Measurements from ENCODE around the gene GDPD5. TPM values are rescaled to one million over a fixed set of nuclear protein-coding genes. Genes with fewer than 3 reads are reported as not detected.

GDPD5 gene
- total and polyA plus RNA-seq, 2 donors (not counting 3 experiments of a cell fraction or from before 2014, with no cell fraction given), result 60.2 to 79.2 TPM

DNA sequence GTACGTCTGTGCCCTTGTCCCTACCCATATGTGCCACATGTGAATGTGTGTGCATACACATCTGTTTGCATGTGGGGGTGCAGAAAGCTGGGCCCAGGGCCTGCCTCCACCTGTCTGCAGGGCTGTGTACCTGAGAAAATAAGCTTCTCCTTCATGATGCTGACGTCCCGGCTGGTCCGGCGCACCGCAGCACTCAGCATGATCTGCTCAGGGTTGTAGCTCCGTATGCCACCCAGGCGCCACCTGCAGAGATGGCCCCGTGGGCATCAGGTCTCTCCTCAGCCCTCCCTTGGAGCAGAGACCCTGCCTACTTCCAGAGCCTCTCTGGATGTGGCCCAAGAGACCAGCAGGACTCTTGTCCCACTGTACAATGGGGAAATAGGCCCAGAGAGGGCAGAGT, 88.9 kb downstream of the GDPD5 start:
- Histone ChIP-seq H3K79me2 (ENCODE audit: control insufficient read depth, insufficient read depth, low read length) (no peaks in the 10 kb centered on the region), H3K9me3 (replicated peaks; ENCODE audit: control insufficient read depth, insufficient read depth, low read length) (no peaks in the 10 kb centered on the region), H3K4me2 (ENCODE audit: insufficient read depth, low read length) (no peak overlapping the region), H3K27me3 (ENCODE audit: control insufficient read depth in 2 of 2, insufficient read depth in 2 of 2, low read length in 2 of 2) (peaks cover 9 to 13% of the 10 kb centered on the region in 2 experiments), H2AFZ (ENCODE audit: low read depth, low read length) (no peak overlapping the region), H3K9ac (replicated peaks; ENCODE audit: extremely low read depth, insufficient read depth, low read length) (no peak overlapping the region), H3K9me1 (replicated peaks; ENCODE audit: control insufficient read depth, extremely low read depth, insufficient read depth, low read length) (no peaks in the 10 kb centered on the region), H3K36me3 (ENCODE audit: control insufficient read depth in 2 of 2, extremely low read depth in 1 of 2, insufficient read depth in 2 of 2, low read length in 2 of 2) (peaks cover 0 to 41% of the 10 kb centered on the region in 2 experiments), H4K20me1 (replicated peaks; ENCODE audit: control insufficient read depth, extremely low read depth, insufficient read depth, low read length) (no peaks in the 10 kb centered on the region), H3K4me3 (replicated peaks in 1 of 3; ENCODE audit: insufficient read depth in 1 of 3, low read depth in 1 of 3, low read length in 3 of 3) (no peak overlapping the region), H3K4me1 (ENCODE audit: control insufficient read depth, extremely low read depth, insufficient read depth, low read length) (no peaks in the 10 kb centered on the region), H3K27ac (ENCODE audit: insufficient read depth, low read depth, low read length) (no peak overlapping the region)
- dilution Hi-C loops (cut with MboI; ENCODE audit: extremely low pct_ligation_motif_present, low sequenced_read_pairs), result no loop called here
- BruUV-seq (replicated peaks), result no TSS peak
- no peak for DNase-seq (ENCODE audit: low read depth, low spot score)
- TF ChIP-seq POLR2A (IDR thresholded peaks at IDR 0.05; ENCODE audit: low read depth, low read length) (no peak), MYC (IDR thresholded peaks at IDR 0.05; ENCODE audit: low read depth, low read length) (no peak), FOS (IDR thresholded peaks at IDR 0.05; ENCODE audit: borderline replicate concordance, insufficient read depth, low read length) (no peak), JUN (IDR thresholded peaks at IDR 0.05; ENCODE audit: borderline replicate concordance, insufficient read depth, insufficient read length, low read depth) (no peak), POLR2AphosphoS5 (IDR thresholded peaks at IDR 0.05; ENCODE audit: insufficient read depth, low read depth, low read length) (no peak), GATA2 (IDR thresholded peaks at IDR 0.05; ENCODE audit: insufficient read depth, insufficient read length, low read depth, low read length) (no peak), EZH2 (IDR thresholded peaks at IDR 0.05; ENCODE audit: borderline replicate concordance, low read depth, low read length, severe bottlenecking) (no peak)
- TF ChIP-seq, protein P1, sequence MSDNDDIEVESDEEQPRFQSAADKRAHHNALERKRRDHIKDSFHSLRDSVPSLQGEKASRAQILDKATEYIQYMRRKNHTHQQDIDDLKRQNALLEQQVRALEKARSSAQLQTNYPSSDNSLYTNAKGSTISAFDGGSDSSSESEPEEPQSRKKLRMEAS (IDR thresholded peaks at IDR 0.05; ENCODE audit: insufficient read depth, insufficient read length), result no peak
- TF ChIP-seq, protein P2, sequence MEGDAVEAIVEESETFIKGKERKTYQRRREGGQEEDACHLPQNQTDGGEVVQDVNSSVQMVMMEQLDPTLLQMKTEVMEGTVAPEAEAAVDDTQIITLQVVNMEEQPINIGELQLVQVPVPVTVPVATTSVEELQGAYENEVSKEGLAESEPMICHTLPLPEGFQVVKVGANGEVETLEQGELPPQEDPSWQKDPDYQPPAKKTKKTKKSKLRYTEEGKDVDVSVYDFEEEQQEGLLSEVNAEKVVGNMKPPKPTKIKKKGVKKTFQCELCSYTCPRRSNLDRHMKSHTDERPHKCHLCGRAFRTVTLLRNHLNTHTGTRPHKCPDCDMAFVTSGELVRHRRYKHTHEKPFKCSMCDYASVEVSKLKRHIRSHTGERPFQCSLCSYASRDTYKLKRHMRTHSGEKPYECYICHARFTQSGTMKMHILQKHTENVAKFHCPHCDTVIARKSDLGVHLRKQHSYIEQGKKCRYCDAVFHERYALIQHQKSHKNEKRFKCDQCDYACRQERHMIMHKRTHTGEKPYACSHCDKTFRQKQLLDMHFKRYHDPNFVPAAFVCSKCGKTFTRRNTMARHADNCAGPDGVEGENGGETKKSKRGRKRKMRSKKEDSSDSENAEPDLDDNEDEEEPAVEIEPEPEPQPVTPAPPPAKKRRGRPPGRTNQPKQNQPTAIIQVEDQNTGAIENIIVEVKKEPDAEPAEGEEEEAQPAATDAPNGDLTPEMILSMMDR (IDR thresholded peaks at IDR 0.05; ENCODE audit: extremely low read depth in 1 of 2, insufficient read depth in 1 of 2, low read depth in 1 of 2, low read length in 2 of 2), result no peak
- intact Hi-C loops (cut with micrococcal nuclease), result no loop called here
- POLR2A ChIA-PET, result no interaction called here
- FAIRE-seq, result no peak
- CTCF ChIA-PET, result interaction anchor here (0.7 kb wide), 1 partner anchor 11 kb away, joined by 3 read pairs; no protein-coding TSS in a partner anchor

Data from endothelial cell of umbilical vein (primary cell).